ENCODE results near the gene ADAP1. TPM values are rescaled to one million over a fixed set of nuclear protein-coding genes. Genes with fewer than 3 reads are reported as not detected.

ADAP1 gene
- total and polyA plus RNA-seq, 2 of the 13 experiments (the other 11 are each of a cell fraction or from before 2014, with no cell fraction given), result 10.5 to 24.6 TPM

DNA sequence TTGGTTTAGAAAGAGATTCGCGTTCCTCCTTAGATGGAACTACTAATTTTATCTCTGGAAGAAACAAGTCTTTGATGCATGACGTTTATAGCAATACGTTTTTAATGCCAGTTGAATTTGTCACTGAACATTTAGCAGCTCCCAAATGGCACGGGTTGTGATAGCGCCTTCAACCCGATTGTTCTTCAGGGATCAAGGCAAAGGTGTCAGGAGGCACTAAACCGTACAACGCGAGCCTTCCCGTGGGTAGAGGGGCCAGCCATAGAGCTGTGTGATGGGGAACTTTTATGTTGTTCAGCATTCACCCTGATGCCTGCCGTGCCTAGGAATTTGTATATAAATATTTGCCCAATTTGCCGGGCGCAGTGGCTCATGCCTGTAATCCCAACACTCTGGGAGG, 74.8 kb downstream of the ADAP1 start:
- TF ChIP-seq ELF3 (CRISPR knock-in tag; IDR thresholded peaks at IDR 0.05), result no peak
- peaks cover 67% of the 10 kb centered on the region for H3K79me2 ChIP-seq (ENCODE audit: insufficient read depth, low read length)
- WGBS (ENCODE audit: low lambda C conversion rate), result 86% methylated on average over 14 of the region's 14 CpGs
- ATAC-seq, result no peak
- H3K4me2 ChIP-seq (ENCODE audit: low read depth, low read length), result no peak overlapping the region
- H3K9ac ChIP-seq (ENCODE audit: insufficient read depth, low read depth, low read length), result no peak overlapping the region
- peaks cover 3 to 11% of the 10 kb centered on the region in 2 experiments; a peak in 3 of 5 replicates for H3K36me3 ChIP-seq (replicated peaks in 1 of 2; ENCODE audit: control insufficient read depth in 1 of 2, insufficient read depth in 2 of 2, low read length in 2 of 2)
- no peak overlapping the region for H3K27ac ChIP-seq (ENCODE audit: extremely low read length, insufficient read depth, low read length)
- DNase-seq (ENCODE audit: low spot score), result no peak
- intact Hi-C loops (cut with micrococcal nuclease; ENCODE audit: unreplicated experiment) (loop anchor here (5.0 to 10.0 kb wide), 2 partner anchors 65 to 73 kb away; partner anchors contain the start of gene ADAP1), in situ Hi-C loops (cut with HindIII; ENCODE audit: extremely low pct_ligation_motif_present, low pct_unique_long_range_greater_than_20kb) (no loop called here)
- H2AFZ ChIP-seq (ENCODE audit: low read length), result no peak overlapping the region
- BruUV-seq (replicated peaks), result no TSS peak
- CTCF ChIA-PET (ENCODE audit: low intra/inter-chr PET ratio, low total read pairs), result no interaction called here
- no peak for FAIRE-seq
- no peaks in the 10 kb centered on the region for H3K9me3 ChIP-seq (ENCODE audit: low read length)
- H4K20me1 ChIP-seq (ENCODE audit: insufficient read depth, low read length), result peaks cover 41% of the 10 kb centered on the region; the same call in 1 of the 2 replicates
- no peak overlapping the region for H3K4me3 ChIP-seq (replicated peaks in 1 of 3; ENCODE audit: insufficient read depth in 1 of 3, low read depth in 2 of 3, low read length in 3 of 3)
- peaks cover 39% of the 10 kb centered on the region for H3K4me1 ChIP-seq (ENCODE audit: insufficient read depth, low read length)
- POLR2A ChIA-PET, result interaction anchor here (1.0 to 2.0 kb wide), 2 partner anchors 12 to 22 kb away, joined by 4 to 6 read pairs; no protein-coding TSS in a partner anchor
- H3K27me3 ChIP-seq (ENCODE audit: control insufficient read depth in 1 of 2, insufficient read depth in 2 of 2, low read length in 2 of 2), result no peaks in the 10 kb centered on the region

DNA sequence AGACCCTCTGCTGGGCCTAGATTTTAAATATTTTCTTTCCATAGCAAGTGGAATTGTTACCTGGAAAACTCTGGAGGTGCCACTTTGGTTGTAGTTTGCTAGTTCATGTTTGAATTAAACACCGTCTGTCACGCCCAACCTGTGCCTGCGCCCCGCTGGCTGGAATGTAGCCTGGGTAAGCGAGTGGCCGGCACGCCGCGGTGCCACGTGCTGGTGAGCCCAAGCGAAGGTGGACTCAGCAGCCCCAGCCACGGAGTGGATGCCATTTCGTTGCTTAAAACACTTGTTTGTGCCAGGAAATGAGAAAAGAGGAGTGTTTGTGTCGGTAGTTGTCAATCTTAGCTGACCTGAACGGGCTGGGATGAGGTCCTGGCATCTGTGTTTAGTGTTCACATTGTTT, 75.4 kb downstream of the ADAP1 start:
- intact Hi-C loops (cut with micrococcal nuclease; ENCODE audit: unreplicated experiment), result loop anchor here (5.0 to 10.0 kb wide), 2 partner anchors 64 to 73 kb away; partner anchors contain the start of gene ADAP1
- H3K27me3 ChIP-seq (ENCODE audit: control insufficient read depth in 1 of 2, insufficient read depth in 2 of 2, low read length in 2 of 2), result no peaks in the 10 kb centered on the region
- DNase-seq (ENCODE audit: low spot score) (no peak), FAIRE-seq (no peak), ATAC-seq (no peak)
- ChIA-PET POLR2A (interaction anchor here (1.0 to 2.0 kb wide), 3 partner anchors 13 to 22 kb away, joined by 4 to 6 read pairs (median 6); no protein-coding TSS in a partner anchor), CTCF (ENCODE audit: low intra/inter-chr PET ratio, low total read pairs) (no interaction called here)
- in situ Hi-C loops (cut with HindIII; ENCODE audit: extremely low pct_ligation_motif_present, low pct_unique_long_range_greater_than_20kb), result no loop called here
- no peak overlapping the region for H2AFZ ChIP-seq (ENCODE audit: low read length)
- H3K79me2 ChIP-seq (ENCODE audit: insufficient read depth, low read length), result peaks cover 61% of the 10 kb centered on the region
- peaks cover 33% of the 10 kb centered on the region for H3K4me1 ChIP-seq (ENCODE audit: insufficient read depth, low read length)
- H3K4me2 ChIP-seq (ENCODE audit: low read depth, low read length), result peak overlapping the region; percentile 29; the same call in 1 of the 2 replicates
- H3K27ac ChIP-seq (ENCODE audit: extremely low read length, insufficient read depth, low read length), result no peak overlapping the region
- peak overlapping the region in 1 of 3 experiments; percentile 98; a peak in 1 of 6 replicates for H3K4me3 ChIP-seq (replicated peaks in 1 of 3; ENCODE audit: insufficient read depth in 1 of 3, low read depth in 2 of 3, low read length in 3 of 3)
- no peaks in the 10 kb centered on the region for H3K9me3 ChIP-seq (ENCODE audit: low read length)
- WGBS (ENCODE audit: low lambda C conversion rate), result 95% methylated on average over 14 of the region's 15 CpGs
- H3K9ac ChIP-seq (ENCODE audit: insufficient read depth, low read depth, low read length), result no peak overlapping the region
- no TSS peak for BruUV-seq (replicated peaks)
- H4K20me1 ChIP-seq (ENCODE audit: insufficient read depth, low read length), result peaks cover 41% of the 10 kb centered on the region; the same call in 1 of the 2 replicates
- H3K36me3 ChIP-seq (replicated peaks in 1 of 2; ENCODE audit: control insufficient read depth in 1 of 2, insufficient read depth in 2 of 2, low read length in 2 of 2), result peaks cover 3 to 11% of the 10 kb centered on the region in 2 experiments; a peak in 3 of 5 replicates
- no peak for TF ChIP-seq ETV6 (CRISPR knock-in tag; conservative IDR thresholded peaks at IDR 0.05)
- TF ChIP-seq, protein P1, sequence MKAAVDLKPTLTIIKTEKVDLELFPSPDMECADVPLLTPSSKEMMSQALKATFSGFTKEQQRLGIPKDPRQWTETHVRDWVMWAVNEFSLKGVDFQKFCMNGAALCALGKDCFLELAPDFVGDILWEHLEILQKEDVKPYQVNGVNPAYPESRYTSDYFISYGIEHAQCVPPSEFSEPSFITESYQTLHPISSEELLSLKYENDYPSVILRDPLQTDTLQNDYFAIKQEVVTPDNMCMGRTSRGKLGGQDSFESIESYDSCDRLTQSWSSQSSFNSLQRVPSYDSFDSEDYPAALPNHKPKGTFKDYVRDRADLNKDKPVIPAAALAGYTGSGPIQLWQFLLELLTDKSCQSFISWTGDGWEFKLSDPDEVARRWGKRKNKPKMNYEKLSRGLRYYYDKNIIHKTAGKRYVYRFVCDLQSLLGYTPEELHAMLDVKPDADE (CRISPR knock-in tag; IDR thresholded peaks at IDR 0.05), result no peak
- no peak for TF ChIP-seq ARNT (IDR thresholded peaks at IDR 0.05)
- no peak for TF ChIP-seq ZNF737 (CRISPR knock-in tag; IDR thresholded peaks at IDR 0.05; ENCODE audit: borderline replicate concordance)
- peak; percentile 53 for TF ChIP-seq RBFOX2 (IDR thresholded peaks at IDR 0.05; ENCODE audit: low read depth, low read length)
- no peak for TF ChIP-seq POLR2AphosphoS5 (IDR thresholded peaks at IDR 0.05; ENCODE audit: low read depth, low read length)
- TF ChIP-seq MTF2 (CRISPR knock-in tag; IDR thresholded peaks at IDR 0.05; ENCODE audit: borderline replicate concordance), result no peak
- no peak for TF ChIP-seq ZBTB42 (CRISPR knock-in tag; IDR thresholded peaks at IDR 0.05)
- no peak for TF ChIP-seq PHF20 (CRISPR knock-in tag; IDR thresholded peaks at IDR 0.05)
- TF ChIP-seq, protein P2, sequence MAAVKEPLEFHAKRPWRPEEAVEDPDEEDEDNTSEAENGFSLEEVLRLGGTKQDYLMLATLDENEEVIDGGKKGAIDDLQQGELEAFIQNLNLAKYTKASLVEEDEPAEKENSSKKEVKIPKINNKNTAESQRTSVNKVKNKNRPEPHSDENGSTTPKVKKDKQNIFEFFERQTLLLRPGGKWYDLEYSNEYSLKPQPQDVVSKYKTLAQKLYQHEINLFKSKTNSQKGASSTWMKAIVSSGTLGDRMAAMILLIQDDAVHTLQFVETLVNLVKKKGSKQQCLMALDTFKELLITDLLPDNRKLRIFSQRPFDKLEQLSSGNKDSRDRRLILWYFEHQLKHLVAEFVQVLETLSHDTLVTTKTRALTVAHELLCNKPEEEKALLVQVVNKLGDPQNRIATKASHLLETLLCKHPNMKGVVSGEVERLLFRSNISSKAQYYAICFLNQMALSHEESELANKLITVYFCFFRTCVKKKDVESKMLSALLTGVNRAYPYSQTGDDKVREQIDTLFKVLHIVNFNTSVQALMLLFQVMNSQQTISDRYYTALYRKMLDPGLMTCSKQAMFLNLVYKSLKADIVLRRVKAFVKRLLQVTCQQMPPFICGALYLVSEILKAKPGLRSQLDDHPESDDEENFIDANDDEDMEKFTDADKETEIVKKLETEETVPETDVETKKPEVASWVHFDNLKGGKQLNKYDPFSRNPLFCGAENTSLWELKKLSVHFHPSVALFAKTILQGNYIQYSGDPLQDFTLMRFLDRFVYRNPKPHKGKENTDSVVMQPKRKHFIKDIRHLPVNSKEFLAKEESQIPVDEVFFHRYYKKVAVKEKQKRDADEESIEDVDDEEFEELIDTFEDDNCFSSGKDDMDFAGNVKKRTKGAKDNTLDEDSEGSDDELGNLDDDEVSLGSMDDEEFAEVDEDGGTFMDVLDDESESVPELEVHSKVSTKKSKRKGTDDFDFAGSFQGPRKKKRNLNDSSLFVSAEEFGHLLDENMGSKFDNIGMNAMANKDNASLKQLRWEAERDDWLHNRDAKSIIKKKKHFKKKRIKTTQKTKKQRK (IDR thresholded peaks at IDR 0.05; ENCODE audit: low read length), result no peak
- peak; percentile 82 for TF ChIP-seq ZBTB38 (CRISPR knock-in tag; IDR thresholded peaks at IDR 0.05)
